Measurements from ENCODE around the gene HOXD3.

HOXD3 gene

GRCh38 chr2:176156807-176157498 is at the start of gene HOXD3:
Gene HOXD3, plus strand, starts transcription at chr2:176157307. Its CDS starts 11,808 bp downstream, at chr2:176169115.
- DNase-seq: no peak

GRCh38 chr2:176107731-176108181 is 49.4 kb upstream of the HOXD3 start:
- DNase-seq: no peak

- no peak for DNase-seq
Measured at GRCh38 chr2:176109192-176109901, 47.8 kb upstream of the HOXD3 start.

GRCh38 chr2:176109946-176110345 is 47.2 kb upstream of the HOXD3 start:
- no peak for DNase-seq

GRCh38 chr2:176110415-176111308 is 46.4 kb upstream of the HOXD3 start:
- no peak for DNase-seq

GRCh38 chr2:176111309-176111663 is 45.8 kb upstream of the HOXD3 start:
- no peak for DNase-seq

- no peak for DNase-seq
Measured at GRCh38 chr2:176111846-176112374, 45.2 kb upstream of the HOXD3 start.

- DNase-seq: no peak
Measured at GRCh38 chr2:176112375-176113302, 44.5 kb upstream of the HOXD3 start.

- DNase-seq: no peak
Measured at GRCh38 chr2:176114120-176114929, 42.8 kb upstream of the HOXD3 start.

- DNase-seq: no peak
Measured at GRCh38 chr2:176114930-176115625, 42.0 kb upstream of the HOXD3 start.

GRCh38 chr2:176115883-176116813 is 41.0 kb upstream of the HOXD3 start, which contains the start of gene HOXD10:
Gene HOXD10, plus strand, starts transcription at chr2:176116778. Its CDS starts 56 bp downstream, at chr2:176116834.
- no peak for DNase-seq

GRCh38 chr2:176117162-176117822 is 39.8 kb upstream of the HOXD3 start:
- no peak for DNase-seq

GRCh38 chr2:176117823-176118371 is 39.2 kb upstream of the HOXD3 start:
- DNase-seq: no peak

- DNase-seq: no peak
Measured at GRCh38 chr2:176118601-176119339, 38.3 kb upstream of the HOXD3 start.

GRCh38 chr2:176120364-176121189 is 36.5 kb upstream of the HOXD3 start:
- no peak for DNase-seq

- no peak for DNase-seq
Measured at GRCh38 chr2:176121190-176122051, 35.7 kb upstream of the HOXD3 start.

All from activated effector memory CD4-positive, alpha-beta T cell treated with anti-CD3 and anti-CD28 coated beads, Interleukin-2, amount 50 U/mL, for 16 hours (primary cell).